Measurements from ENCODE around the gene APBB1IP. TPM values are rescaled to one million over a fixed set of nuclear protein-coding genes. Genes with fewer than 3 reads are reported as not detected.
"Not testable (repeated sequence)": the region's sequence is repeated elsewhere in the genome, so short reads cannot be mapped to it uniquely, and the experiment has no call there.

APBB1IP gene
- total RNA-seq, 1 donor from 2014 or later = 0.17 TPM

DNA sequence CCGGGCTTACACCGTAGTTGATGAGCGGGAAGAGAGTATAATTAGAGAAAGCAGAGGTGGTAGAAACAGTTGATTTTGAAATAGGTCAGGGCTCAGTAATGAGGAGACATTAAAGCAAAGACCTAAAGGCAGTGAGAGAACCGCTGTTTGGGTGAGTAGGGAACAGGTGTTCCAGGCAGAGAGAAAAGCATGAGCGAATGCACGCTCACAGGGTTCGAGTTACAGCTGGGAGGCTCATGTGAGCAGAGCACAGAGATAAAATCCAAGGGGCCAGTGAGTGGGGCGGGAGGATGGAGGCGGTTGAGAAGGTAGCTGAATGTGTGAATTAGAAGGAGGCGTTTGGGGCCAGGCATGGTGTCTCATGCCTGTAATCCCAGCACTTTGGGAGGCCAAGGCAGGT is 39.9 kb downstream of the APBB1IP start:
- DNase-seq = no peak

DNA sequence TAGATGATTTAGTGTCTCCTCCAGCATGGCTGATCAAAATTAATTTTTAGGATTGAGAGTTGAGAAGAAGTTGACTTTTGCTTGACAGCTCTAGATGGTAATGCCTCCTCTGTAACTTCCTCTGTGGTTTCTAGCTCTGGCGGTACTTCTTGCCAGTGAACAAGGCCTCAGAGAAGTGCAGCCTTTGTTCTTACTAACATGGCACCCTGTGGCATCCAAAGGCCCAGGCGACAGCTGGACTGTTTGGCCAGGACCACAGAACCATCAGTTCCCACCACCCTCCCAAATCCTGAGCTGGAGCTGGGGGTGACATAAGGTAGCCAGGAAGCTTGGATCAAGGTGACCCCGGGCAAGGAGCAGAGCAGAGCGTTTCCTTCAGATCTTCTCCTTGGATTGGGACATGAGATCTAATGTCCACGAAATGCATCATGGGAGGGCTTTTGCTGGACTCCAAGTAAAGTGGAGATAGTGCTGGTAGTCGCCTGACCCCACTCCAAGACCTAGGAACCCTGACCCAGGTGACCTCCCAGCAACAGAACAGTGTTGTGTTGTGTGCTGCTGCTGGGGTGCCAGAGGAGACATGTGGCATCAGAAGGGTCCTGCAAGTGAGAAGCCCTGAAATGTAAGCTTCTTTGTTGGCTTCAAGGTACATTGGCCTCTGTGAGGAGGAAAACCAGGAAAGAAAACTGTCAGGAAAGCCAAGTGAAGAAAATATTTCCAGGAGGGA is 41.8 kb downstream of the APBB1IP start:
- DNase-seq = no peak

DNA sequence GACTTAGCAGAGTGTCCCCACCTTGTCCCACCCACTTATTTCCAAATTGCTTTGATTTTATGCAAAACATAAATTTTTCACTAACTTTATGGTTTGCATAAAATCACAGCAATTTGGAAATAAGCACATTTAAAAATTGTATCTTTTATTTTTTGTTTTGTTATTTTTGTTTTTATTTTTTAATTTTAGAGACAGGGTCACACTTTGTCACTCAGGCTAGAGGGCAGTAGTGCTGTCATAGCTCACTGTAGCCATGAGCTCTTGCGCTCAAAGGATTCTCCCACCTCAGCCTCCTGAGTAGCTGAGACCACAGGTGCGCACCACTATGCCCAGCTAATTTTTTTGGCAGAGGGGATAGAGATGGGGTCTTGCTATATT is 43.2 kb downstream of the APBB1IP start:
- DNase-seq = no peak

DNA sequence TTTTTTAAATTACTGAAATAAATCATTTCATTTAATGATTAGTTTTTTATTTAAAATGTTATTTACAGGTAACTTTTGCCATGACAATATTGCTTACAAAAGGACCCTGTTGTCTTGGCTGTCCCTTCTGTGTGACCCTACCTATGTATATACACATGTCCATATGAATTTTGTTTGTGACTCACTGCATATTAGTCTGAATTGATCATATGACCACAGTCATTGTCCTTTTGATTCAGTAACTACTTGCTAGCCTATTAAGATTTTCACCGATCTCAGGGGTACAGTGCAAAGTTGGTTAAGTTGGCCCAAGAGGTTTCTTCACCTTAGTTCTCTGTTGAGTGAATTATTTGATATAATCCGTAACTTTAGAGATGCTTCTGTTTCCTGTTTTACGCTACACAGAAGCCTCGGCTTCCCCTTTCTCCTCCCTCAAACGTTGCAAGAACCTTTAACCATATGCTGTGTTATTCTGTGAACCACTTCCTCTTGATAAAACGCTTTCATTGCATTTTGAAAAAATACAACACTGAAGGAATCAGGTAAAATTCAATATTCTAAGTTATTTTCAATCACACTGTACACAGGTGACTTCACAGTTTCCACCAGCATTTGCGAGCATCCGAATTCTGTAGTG is 43.9 kb downstream of the APBB1IP start:
- DNase-seq = no peak

DNA sequence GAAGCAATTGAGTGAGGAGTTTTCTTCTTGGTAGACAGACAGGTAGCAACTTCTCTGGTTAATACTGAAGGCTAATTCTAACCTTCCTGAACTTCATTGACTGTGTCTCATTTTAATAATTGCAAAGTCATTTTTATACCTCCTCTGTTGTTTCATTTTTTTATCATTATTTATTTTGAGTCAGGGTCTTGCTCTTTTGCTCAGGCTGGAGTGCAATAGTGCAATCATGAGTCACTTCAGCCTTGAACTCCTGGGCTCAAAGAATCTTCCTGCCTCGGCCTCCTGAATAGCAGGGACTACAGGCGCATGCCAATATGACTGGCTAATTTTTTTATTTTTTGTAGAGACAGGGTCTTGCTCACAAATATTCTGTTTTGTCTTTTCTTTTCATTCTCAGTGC is 45.4 kb downstream of the APBB1IP start:
- no peak for DNase-seq

DNA sequence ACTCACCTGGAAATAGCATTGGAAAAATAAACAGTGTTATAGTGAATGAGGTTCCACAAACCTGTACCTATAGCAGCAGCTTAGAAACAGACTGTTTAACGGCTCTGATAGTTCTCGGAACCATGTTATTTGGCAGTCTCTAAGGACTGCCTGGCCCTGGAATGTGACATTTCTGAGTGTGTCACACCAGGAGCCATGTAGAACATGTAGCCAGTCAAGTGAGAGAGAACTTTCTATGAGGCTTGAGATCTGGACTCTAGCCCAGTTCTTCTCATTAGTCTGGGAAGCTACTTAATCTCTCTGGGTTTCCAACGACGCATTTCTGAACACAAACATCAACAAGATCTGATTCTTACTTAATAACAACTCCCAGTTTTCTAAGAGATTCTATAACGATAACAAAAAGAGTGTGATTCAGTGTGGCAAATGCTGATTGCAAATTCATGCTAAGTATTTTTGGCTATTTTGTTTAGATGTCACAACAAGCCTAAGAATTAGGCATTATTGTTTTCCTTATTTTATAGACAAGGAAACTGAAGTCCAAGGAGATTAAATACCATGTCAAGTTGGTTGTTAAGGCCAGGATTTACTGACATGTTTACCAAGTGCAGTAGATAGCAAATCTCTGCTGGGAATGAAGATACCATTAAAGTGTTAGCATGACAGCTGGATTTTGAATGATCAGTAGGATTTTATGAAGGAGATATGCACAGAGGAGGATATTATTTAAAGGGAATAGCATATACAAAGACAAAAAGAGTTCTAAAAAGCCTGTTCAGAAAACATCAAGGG is 47.2 kb downstream of the APBB1IP start:
- DNase-seq = no peak

DNA sequence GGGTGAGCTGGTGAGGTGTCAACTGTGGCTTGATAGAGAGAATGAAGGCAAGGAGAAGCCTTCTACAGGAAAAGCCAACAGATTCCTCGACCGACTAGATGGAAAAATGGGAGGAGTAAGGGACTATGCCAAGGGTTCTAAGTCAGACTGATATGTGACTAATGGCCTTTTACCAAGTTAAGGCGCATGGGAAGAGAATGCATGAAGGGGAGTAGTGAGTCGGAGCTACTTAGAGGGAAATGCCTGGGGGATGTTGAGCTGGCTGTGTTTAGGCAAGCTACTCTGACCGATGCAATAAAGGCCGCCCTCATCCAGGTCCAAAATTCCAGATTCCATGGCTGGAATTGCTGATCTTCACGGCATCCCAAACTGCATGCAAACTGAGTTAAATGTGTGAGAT is 48.2 kb downstream of the APBB1IP start:
- DNase-seq = no peak

DNA sequence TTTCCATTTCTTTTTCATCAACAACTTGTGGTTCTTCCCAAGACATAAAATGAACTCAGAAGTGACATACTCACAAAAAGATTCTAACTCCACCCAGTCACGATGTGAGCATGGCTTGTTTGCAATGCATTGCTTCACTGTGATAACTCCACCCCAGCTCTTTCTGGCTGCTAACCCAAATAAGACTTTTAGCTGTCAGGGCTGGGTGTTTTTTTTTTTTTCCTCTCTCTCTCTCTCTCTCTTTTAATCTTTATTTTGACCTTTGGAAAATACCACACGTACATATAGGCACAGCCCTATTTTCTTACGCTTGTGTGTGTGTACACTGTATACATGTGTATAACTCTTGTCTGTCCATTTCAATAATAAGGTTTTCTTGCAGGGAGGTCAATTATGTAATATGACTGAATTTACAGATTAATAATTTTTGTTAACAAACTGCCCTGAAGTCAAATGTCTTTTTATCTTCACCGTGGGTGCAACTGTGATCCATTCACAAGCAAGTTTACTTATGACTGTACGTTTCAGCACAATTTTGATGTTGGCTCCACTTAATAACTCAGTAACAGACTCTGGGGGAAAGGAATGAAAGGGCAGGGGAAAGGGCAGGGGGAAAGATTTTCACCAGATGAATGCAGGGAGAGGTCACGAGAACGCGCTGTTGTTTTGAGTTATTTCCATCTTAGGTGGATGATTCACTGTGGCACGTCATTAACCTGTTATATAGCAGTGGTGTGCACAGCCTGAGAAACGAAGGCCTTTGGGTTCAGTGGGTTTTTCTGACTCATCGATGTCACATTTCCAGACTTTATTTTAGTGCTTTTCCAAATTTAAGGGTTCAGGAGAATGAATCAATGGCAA is 49.1 kb downstream of the APBB1IP start:
- DNase-seq = no peak

DNA sequence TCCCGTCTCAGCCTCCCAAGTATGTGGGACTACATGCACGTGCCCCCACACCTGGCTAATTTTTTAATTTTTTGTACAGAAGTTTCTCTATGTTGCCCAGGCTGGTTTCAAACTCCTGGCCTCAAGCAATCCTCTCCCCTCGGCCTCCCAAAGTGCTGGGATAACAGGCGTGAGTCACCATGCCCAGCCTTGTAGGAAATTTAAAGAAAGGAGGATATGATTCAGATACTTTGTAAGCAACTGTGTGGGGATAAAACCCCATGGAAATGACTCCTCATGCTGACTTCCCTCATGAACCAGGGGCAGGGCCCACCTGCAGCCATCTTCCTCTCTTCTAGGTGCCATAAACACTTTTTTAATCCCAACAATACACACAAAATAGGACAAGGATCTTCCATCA is 50.2 kb downstream of the APBB1IP start:
- DNase-seq = no peak

DNA sequence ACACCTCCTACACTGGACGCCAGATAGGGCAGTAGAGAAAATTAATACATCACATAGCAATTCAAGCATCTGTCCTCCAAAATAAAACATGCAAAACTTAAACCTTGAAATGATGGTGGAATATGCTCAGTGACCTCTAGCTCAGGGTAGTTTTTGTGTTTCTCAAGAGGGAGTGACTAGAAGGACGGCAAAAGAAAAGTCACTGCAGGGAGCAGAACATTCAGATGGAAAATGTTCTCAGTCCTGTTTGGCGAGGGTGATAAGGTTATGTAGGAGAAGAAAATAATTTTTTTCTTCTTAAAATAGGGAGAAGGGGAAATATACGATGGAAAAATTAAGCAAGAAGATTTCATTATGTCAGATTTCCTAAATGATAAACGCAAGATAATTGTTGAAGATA is 50.9 kb downstream of the APBB1IP start:
- no peak for DNase-seq

DNA sequence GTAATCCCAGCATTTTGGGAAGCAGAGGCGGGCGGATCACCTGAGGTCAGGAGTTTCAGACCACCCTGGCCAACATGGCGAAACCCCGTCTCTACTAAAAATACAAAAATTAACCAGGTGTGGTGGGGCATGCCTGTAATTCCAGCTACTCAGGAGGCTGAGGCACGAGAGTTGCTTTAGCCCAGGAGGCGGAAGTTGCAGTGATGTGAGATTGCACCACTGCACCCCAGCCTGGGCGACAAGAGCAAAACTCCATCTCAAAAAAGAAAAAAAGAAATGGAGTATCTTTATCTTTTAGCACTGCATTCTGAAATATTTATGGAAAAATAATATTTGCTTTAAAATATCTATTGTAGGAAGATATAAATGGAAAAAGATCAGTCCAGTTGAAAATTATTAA is 52.2 kb downstream of the APBB1IP start:
- DNase-seq = not testable (repeated sequence)

DNA sequence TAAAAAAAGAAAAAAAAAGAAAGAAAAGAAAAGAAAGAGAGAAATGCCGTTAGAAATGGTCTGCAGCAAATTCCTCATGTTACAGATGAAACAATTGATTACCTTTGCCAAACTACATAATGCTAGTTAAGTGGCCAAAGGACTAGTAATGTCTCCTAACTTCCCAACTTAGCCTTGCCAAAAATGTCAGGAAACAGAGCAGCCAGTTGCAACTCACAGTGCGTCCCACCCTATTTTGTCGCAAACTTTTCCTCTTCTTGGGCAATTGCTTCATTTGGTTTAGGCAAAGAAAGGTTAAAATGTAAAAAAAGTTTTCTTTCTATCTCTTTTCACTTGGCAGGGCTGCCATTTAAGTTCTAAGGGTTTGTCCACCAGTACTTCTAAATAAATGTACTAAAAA is 53.1 kb downstream of the APBB1IP start:
- no peak for DNase-seq

DNA sequence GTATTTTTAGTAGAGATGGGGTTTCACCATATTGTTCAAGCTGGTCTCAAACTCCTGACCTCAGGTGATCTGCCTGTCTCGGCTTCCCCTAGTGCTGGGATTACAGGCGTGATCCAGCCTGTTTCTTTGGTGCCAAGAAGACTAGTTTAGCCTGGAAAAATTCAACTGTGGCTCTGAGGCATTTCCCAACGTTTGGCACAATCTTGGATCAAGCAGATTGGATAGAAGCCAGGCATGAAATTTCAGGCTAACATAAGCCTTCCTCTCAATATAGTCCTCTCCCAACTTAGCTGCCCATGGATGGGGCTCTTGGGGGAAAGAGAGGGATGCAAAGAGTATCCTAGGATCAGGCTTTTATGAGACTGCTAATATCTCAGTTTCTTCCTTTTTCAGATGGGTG is 53.8 kb downstream of the APBB1IP start:
- DNase-seq = no peak

DNA sequence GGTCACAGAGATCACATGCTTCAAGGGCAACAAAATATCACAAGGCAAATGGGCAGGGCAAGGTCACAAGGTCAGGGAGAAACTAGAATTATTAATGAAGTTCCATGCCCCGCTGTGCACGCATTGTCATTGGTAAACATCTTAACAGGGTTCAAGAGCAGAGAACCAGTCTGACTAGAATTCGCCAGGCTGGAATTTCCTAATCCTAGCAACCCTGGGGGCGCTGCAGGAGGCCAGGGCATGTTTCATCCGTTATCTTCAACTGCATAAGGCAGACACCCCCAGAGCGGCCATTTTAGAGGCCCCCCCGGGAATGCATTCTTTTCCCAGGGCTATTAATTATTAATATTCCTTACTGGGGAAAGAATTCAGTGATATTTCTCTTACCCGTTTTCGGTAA is 54.6 kb downstream of the APBB1IP start:
- DNase-seq = not testable (repeated sequence)

DNA sequence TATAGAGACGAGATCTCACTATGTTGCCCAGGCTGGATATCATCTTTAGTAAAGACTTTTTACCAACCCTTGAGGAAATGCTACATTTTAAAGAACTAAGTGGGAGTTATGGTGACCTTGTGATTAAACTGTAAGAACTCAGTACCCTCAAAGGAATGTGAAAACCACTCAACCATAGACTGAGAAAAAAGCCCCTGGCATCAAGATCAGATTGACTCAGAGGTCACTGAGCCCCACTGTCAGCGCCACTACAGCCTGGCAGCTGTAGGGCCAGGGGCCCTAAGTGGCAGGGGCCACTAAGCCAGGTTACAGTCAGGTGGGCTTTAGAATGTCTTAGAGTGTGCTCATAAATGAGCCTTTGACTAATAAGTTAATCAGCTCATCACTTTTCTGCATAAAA is 55.9 kb downstream of the APBB1IP start:
- no peak for DNase-seq

DNA sequence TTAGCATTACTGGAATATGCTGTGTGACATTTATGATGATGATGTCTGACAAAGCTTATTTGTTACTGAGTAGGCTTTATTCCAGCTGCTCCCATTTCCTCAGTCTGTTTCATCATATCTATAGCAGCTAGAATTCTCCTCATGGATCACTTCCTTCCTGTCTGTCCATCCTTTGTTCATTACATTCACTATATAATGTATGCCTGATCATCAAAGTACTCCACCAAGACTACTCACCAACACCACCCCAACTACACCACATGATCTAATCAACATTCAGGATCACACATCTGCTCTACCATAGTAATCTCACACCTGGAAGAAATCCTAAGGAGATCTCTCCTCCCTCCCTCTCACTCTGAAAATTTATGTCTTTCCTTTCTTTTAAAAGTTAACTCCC is 61.3 kb downstream of the APBB1IP start:
- DNase-seq = no peak

DNA sequence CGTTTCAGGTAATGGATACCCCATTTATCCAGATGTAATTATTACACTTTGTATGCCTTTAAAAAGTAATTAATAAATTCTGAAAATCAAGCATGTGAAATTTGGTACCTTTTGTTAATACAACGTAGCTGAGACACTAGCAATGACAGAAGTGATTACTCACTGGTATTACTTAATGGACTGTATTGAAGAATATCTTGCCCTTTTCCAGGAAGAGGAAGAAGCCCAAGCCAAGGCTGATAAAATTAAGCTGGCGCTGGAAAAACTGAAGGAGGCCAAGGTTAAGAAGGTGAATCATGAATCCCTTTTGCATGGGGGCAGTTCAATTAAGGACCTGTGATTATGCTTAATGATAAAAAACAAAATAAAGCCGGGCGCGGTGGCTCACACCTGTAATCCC is 64.8 kb downstream of the APBB1IP start:
- DNase-seq = no peak

DNA sequence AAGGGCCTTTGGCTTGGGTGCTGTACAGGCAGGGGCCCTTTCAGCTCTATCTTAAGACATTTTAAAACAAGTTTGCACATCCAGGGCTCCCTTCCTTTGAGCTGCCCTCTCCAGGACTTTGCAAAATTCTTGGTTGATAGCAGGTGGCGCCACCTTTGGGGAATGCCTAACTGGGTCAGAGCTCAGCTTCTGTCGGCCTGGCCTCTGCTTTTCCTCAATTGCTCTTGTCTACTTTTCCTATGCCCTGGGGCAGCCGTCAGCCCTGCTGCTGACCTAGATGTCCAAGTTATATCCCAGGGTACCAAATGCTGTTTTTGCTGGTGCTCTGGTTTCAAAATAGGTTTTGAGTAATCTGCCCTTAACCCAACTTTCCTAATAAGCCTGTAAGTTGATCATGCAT is 65.8 kb downstream of the APBB1IP start:
- no peak for DNase-seq

DNA sequence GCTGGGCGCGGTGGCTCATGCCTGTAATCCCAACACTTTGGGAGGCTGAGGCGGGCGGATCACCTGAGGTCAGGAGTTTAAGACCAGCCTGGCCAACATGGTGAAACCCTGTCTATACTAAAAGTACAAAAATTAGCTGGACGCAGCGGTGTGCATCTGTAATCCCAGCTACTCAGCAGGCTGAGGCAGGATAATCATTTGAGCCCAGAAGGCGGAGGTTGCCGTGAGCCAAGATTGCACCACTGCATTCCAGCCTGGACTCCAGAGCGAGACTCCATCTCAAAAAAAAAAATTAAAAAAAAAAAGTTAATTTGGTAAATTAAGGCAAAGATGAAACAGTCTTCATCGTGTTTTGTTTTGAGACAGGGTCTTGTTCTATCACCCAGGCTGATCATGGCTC is 66.3 kb downstream of the APBB1IP start:
- not testable (repeated sequence) for DNase-seq

DNA sequence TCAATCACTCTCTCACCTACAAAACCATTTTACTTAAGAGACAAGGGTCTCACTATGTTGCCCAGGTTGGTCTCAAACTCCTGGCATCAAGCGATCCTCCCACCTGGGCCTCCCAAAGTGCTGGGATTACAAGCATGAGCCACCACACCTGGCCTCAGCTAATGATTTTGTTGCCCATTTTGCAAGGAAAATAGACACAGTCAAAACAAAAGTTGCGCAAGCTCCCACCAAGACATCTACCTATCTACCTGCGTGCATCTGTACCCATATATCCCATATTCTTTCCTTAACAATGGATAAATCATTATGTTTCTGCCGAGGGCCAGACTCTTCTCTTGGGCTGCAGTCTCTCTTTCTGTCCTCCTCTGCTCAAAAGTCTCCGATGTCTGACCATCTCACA is 67.3 kb downstream of the APBB1IP start:
- no peak for DNase-seq

DNA sequence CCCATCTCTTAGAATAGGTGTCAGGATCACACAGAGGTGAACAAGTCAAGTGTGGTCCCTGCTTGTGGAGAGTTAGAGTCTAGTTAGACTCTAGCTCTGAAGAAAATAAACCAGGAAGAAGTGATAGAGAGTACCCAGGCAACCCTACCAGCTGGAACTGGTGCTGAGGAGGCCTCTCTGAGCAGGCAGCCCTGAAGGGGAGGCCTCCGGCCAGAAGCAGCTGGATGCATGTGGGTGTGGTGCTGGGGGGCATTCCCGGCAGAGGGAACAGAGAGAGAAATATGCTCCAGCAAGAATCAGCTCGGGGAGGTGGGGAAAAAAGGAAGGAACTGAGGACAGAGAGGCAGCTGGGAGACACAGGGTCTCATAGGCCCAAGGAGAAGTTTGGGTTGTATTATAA is 68.6 kb downstream of the APBB1IP start:
- no peak for DNase-seq

DNA sequence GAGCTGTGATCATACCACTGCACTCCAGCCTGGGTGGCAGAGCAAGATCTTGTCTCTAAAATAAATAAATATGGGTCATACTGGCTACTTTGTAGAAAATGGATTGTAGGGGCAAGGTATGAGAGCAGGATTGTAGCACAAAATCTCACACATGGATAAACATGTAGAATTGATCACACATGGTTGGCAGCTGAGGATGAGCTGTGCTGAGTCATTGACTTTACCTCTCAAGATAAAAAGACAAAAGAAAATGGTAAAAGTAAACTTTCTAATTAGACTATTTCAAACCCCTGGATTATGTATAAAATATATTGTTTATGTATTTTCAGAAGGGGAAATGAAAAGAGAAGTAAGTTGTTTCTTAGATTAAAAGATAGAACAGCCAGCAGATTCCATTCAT is 69.3 kb downstream of the APBB1IP start:
- no peak for DNase-seq

DNA sequence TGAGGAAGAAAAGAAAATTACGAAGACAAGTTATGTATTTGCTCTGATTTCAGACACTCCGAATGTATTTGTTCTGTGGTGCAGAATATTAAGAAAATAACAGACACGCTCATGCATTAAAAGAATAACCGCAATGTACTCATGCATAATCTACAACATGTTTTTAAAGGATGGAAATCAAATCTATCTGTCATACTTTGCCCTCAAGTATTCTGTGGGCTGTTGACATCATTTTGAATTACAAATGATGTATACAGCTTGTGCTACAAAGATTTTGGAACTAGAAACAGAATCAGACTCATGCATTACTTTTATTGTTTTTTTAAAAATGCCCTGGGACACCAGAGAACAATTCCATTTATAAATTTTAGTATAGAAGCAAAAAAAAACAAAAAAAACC is 69.9 kb downstream of the APBB1IP start:
- no peak for DNase-seq

Measured in dermis blood vessel endothelial cell (primary cell).